COLO668 (cell line): ENCODE measurements around the gene RELL2.

Experiments used
- DNase-seq: peaks from one replicate; lab custom pipeline; 2025; ENCODE audit not compliant: unreplicated experiment; lab: John Stamatoyannopoulos, UW

The RELL2 gene

GRCh38 chr5:141649056-141649688 lies 12.4 kb downstream of the RELL2 start:
- DNase-seq = no peak

DNA sequence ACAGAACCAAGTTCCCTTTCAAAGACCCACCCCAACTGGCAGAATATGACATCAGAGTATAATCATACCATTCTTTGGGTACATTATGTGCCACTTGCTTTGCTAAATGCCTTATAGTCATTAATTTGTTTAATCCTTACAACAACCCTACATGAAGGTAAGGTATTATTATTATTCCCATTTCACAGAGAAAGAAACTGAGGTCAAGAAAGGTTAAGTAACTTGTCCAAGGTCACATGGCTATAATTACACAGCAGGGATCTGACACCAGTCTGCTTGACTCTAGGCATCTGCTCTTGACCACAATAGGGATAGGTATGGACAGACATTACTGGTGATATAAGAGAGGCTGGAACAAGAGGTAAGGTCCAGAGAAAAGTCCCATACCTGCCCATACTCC lies 13.2 kb downstream of the RELL2 start:
- DNase-seq = no peak

DNA sequence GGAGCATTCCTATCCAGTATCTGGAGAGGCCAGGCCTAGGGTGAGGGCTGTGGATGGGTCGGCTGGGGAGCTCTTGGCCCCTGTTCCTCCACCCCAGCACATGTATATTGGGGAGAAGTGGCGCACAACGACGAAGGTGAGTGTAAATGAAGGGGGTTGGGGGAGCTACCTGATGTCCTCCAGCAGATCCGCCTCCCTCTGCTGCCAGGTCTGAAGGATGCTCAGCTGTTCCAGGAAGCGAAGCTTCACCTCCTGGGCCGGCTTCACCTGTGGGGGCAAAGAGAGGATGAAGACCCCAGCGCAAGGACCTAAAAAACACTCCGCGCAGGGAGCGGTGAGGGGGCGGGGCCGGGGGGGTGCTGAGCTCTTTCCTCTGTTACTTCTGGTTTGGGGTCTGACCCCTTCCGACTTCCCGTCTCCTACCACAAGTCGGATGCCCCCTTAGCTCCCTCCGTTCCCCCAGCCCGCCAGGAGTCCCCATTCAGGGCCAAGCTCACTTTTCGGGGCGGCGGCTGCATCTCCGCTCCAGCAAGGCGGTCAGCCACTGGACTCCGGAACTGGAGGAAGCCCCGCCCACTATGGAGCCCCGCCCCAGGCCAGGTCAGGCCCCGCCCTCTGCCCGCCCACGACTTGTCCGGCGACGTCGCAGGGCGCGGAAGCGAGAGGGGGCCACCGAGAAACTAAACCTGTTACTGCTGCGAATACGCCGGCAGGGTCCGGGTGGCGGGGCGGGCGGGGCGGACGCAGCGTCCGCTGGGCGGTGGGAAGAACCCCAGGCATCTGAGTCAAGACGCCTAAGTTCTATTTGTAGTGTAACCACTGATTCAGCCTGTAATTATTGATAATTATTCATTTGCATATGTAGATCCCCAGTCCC lies 14.3 kb downstream of the RELL2 start, which contains the start of gene FCHSD1:
Gene FCHSD1, minus strand, starts transcription at position 568 of the 877 bp plus-strand sequence. Its CDS starts 50 bp downstream, at position 518.
- peak; percentile 64 for DNase-seq

DNA sequence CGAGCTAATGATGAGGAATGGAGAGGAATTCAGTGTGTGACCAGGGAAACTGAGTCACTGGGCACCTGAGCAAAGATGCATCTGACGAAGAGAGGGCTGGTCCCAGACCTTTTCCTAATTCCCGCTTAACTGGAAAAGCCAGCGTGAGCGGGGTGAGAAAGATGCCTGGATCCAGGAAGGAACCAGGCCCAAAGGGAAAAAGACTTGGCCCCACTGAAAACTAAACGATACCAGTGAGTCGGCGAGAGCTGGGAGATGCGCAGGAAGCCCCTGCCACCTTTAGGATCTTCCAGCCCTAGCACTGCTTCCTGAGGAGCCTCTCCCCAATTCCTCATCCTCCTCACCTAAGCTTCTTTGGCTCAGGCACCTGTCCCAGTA lies 14.9 kb downstream of the RELL2 start:
- no peak for DNase-seq

- no peak for DNase-seq
Observed at GRCh38 chr5:141654298-141654697, 17.5 kb downstream of the RELL2 start.

DNA sequence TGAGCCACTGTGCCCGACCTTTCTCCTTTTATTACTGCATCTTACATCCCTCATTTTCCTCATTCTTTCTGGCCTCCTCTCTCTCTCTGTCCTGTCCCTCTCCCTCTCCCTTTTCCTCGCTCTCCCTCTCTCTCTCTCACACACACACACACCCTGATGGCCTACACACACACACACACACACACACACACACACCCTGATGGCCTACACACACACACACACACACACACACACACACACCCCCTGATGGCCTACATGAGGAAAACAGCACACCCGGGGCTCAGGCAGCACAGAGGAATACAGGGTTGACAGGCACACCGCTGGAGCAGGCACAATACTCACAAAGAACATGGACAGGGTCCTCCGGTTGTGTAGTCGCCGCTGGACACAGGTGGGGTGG lies 18.2 kb downstream of the RELL2 start:
- DNase-seq = no peak

DNA sequence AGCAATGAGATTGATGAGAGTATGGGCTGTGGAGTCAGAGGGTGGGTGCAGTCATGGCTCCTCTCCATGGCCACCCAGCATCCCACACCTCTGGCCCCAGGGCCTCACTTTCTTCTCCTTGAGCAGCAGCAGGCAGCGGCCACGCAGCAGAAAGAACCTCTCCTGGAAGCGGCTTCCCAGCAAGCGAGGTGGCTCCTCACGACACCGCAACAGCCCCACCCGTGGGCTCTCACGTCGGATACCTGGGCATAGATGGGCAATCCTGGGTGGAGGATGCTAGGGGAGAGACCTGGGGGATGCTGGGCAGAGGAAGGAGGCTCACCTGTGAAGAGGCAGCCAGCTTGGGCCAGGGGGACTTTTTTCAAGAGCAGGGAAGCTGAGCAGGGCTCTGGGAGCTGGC lies 19.6 kb downstream of the RELL2 start:
- DNase-seq = no peak

- no peak for DNase-seq
Observed at GRCh38 chr5:141657404-141657803, 20.6 kb downstream of the RELL2 start.

DNA sequence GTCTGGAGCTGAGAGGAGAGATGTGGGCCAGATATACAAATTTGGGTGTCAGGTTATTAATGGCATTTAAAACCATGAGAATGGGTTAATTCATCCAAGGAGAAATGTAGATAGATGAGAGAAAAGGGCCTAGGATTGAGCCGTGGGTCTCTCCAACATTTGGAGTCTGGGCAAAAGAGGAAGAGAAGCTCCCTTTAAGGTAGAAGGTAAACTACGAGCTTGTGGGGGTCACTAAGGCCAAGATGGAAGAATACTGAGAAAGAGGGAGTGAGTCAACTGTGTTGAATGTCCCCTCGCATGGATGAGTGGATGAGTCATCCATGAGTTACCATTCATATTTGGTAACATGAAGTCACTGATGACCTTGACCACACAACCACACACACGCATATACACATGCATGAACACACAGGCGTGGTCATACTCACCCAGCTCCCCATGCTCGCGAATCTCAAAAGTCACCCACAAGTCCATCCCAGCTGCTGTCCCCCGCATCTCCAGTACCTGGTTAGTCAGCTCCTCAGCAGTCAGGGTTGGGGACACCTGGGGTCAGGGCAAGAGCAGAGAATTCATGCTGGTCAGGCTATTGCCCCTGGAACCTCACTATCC lies 21.2 kb downstream of the RELL2 start:
- DNase-seq = peak; percentile 1

GRCh38 chr5:141662028-141662427 lies 25.2 kb downstream of the RELL2 start:
- DNase-seq = no peak

GRCh38 chr5:141663506-141663905 lies 26.7 kb downstream of the RELL2 start:
- no peak for DNase-seq

DNA sequence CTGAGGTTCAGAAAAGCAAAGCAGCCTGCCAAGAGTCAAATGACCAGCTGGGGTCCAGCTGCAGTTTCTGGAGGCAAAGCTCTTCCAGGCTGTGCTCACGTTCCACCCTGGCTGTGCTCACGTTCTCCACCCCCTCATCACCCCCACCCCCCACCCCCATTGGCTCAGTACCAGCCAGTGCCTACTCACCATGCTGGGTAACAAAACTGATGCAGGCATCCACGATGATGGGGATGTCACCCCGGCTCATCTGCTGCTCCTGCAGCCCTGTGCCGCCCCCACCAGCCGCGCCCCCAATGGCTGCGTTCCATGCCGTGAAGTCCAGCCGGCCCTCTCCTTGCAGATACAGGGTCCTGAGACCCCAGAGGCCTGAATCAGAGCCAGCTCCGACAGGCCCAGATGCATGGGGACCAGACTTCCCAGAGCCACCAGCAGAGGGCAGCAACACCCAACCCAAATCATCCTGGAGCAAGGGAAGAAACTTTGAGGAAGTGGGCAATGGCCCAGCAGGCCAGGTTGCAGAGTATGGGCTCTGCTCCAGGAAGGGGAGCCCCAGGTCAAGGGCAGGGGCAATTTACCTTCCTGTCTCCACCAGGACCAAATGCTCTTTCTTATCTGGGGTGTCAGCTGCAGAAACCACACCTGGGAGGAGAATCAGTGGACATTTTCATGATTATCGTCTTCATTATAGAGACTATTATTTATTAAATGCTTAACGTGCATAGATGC lies 28.1 kb downstream of the RELL2 start:
- peak; percentile 52 for DNase-seq

DNA sequence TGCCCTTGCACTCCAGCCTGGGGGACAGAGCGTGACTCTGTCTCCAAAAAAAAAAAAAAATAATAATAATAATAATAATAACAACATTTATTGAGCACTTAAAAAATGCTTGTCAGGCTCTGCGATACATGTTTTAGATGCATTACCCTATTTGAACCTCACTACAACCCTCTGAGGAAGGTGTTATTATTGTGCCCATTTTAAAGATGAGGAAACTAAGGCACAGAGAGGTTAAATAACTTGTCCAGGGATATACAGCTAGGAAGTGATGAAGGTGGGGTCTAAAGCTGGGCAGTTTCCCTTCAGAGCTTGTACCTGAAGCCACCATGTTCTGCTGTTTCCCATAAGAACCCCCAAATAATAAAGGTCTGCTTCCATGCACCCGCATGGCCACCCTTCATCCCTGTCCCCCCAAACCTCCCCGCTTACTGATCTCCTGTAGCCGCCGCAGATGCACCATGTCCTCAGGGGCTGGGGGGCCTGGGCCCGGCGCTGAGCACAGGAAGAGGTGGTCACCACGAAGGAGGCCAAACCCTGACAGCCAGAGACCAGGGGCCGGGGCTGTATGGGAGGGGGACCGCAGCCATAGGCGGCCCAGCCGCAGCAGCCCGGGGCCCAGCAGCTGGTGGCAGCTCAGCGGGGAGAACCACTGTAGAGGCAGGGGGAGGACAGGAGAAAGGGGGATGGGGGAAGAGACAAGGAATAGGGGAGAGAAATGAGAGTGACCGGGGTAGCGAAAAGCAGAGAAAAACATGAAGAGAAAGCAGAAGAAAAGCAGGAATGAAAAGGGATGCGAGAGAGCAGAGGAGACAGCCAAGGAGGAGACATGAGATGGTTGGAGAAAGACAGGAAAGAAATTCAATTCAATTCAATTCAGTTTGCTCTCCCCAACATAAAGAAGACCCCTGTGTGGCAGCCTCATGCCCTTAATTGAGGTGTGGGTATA lies 29.5 kb downstream of the RELL2 start:
- no peak for DNase-seq

GRCh38 chr5:141668601-141669265 lies 31.9 kb downstream of the RELL2 start:
- no peak for DNase-seq

DNA sequence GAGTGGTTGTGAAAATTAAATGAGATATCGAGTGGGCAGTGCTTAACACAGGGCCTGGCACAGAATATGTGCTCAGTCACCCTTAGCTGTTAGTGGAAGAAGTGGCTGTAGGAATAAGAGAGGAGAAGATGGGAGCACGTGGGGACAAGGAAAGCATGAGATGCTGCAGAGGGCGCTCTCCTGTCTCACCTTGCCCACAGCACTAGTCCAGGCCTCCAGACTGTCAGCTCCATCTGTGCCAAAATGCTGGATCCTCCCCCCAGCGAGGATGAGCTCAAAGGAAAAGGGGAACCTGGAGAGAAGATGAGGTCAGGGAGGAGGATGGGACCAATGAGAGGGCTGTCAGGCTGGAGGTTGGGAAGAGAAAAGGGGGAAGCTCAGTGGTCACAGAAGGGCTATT lies 32.7 kb downstream of the RELL2 start:
- DNase-seq = no peak

- DNase-seq = no peak
Observed at GRCh38 chr5:141672071-141672840, 35.5 kb downstream of the RELL2 start.

- DNase-seq = no peak
Observed at GRCh38 chr5:141672841-141673813, 36.3 kb downstream of the RELL2 start.

- DNase-seq = no peak
Observed at GRCh38 chr5:141674747-141675146, 38.0 kb downstream of the RELL2 start.
